OCI-LY7 (cell line): ENCODE results near the gene HDAC9. TPM values are rescaled to one million over a fixed set of nuclear protein-coding genes. Genes with fewer than 3 reads are reported as not detected.

Experiments used
- BruUV-seq: library from RNA; stranded (reverse); fragments of 400-500 nt; replicated peaks from 2 replicates; lab custom pipeline; 2021; lab: Mats Ljungman, UMichigan
- CTCF ChIA-PET: fragments of 300-600 bp; sonication (Branson Sonifier 250); formaldehyde crosslinking; loops from one replicate; lab custom pipeline; 2022; ENCODE audit warnings: antibody characterized with exemption; ENCODE audit not compliant: unreplicated experiment; lab: Charles Lee
- POLR2A ChIA-PET: fragments of 300-600 bp; sonication (Branson Sonifier 250); formaldehyde crosslinking; loops from one replicate; lab custom pipeline; 2022; ENCODE audit warnings: antibody characterized with exemption; lab: Charles Lee
- DNase-seq: peaks from one replicate; pipeline ENCODE4 v3.0.0-alpha.2; 2015; ENCODE audit warnings: low spot score
- H2AFZ ChIP-seq: fragments of 200-600 bp; sonication (generic), shearing (Covaris generic); 2 replicates; pipeline ENCODE4 v1.6.1; 2014; ENCODE audit warnings: mild to moderate bottlenecking, antibody characterized with exemption, low read length, moderate library complexity
- H3K27ac ChIP-seq: fragments of 200-600 bp; sonication (generic); 2 replicates; pipeline ENCODE4 v1.5.1; 2014; ENCODE audit warnings: mixed run types, low read depth, mild to moderate bottlenecking, moderate library complexity, low read length, inconsistent platforms; ENCODE audit not compliant: poor library complexity, severe bottlenecking
- H3K36me3 ChIP-seq: fragments of 200-600 bp; sonication (generic); 2 replicates; pipeline ENCODE4 v1.6.1; 2014; ENCODE audit warnings: mild to moderate bottlenecking, antibody characterized with exemption, low read length, moderate library complexity, mixed read lengths; ENCODE audit not compliant: insufficient read depth
- H3K4me1 ChIP-seq: fragments of 200-600 bp; sonication (generic); 2 replicates; pipeline ENCODE4 v1.5.1; 2014; ENCODE audit warnings: mild to moderate bottlenecking, low read length; ENCODE audit not compliant: insufficient read depth, poor library complexity, severe bottlenecking
- H3K4me2 ChIP-seq: fragments of 200-600 bp; sonication (generic); 2 replicates; pipeline ENCODE4 v1.6.1; 2014; ENCODE audit warnings: mild to moderate bottlenecking, low read length
- H3K4me3 ChIP-seq: fragments of 200-600 bp; sonication (generic); 2 replicates; pipeline ENCODE4 v1.5.1; 2014; ENCODE audit warnings: mild to moderate bottlenecking, low read depth, low read length; ENCODE audit not compliant: poor library complexity, severe bottlenecking
- H3K79me2 ChIP-seq: fragments of 200-600 bp; sonication (generic); 2 replicates; pipeline ENCODE4 v1.6.1; 2016; ENCODE audit warnings: low read depth, mild to moderate bottlenecking, low read length, moderate library complexity, mixed read lengths; ENCODE audit not compliant: insufficient read depth
- H3K9me2 ChIP-seq: fragments of 200-600 bp; sonication (generic); 2 replicates; pipeline ENCODE4 v1.6.1; 2016; ENCODE audit warnings: mild to moderate bottlenecking, low read length, mixed read lengths; ENCODE audit not compliant: insufficient read depth
- H3K9me3 ChIP-seq: fragments of 200-600 bp; sonication (generic); 2 replicates; pipeline ENCODE4 v1.6.1; 2014; ENCODE audit warnings: mild to moderate bottlenecking, mixed run types, low read length, mixed read lengths
- H4K20me1 ChIP-seq: fragments of 200-600 bp; sonication (generic); 2 replicates; pipeline ENCODE4 v1.6.1; 2014; ENCODE audit warnings: mild to moderate bottlenecking, antibody characterized with exemption, low read length, moderate library complexity, mixed read lengths; ENCODE audit not compliant: insufficient read depth
- EZH2phosphoT487 ChIP-seq: fragments of 200-600 bp; sonication (generic); IDR thresholded peaks from 2 replicates; pipeline ENCODE4 v1.6.1; 2018; ENCODE audit warnings: low read depth, borderline replicate concordance, mild to moderate bottlenecking, mixed run types, antibody characterized with exemption, low read length, moderate library complexity, mixed read lengths
- intact Hi-C: fragments of 100-400 bp; cut with micrococcal nuclease; formaldehyde crosslinking; loops from one replicate; pipeline ENCODE4 v1.10.0; 2022; ENCODE audit not compliant: unreplicated experiment
- total RNA-seq, 2 experiments: library from RNA; depleted of rRNA in 1 of 2; stranded (reverse); fragments of >200 nt in 1 of 2; shearing (Covaris generic) in 1 of 2; gene quantifications; 2 replicates each; pipeline ENCODE4 v1.2.3, GENCODE V29; 2014 to 2022
- TF ChIP-seq, protein P1 (sequence below): fragments of 200-600 bp; sonication (generic); conservative IDR thresholded peaks from 2 replicates; pipeline ENCODE4 v1.5.1; 2014; ENCODE audit warnings: mild to moderate bottlenecking, antibody characterized with exemption, low read length, moderate library complexity, mixed read lengths

The HDAC9 gene
- total RNA-seq, 2 experiments from 2014 or later, result 58.8 to 91.7 TPM

DNA sequence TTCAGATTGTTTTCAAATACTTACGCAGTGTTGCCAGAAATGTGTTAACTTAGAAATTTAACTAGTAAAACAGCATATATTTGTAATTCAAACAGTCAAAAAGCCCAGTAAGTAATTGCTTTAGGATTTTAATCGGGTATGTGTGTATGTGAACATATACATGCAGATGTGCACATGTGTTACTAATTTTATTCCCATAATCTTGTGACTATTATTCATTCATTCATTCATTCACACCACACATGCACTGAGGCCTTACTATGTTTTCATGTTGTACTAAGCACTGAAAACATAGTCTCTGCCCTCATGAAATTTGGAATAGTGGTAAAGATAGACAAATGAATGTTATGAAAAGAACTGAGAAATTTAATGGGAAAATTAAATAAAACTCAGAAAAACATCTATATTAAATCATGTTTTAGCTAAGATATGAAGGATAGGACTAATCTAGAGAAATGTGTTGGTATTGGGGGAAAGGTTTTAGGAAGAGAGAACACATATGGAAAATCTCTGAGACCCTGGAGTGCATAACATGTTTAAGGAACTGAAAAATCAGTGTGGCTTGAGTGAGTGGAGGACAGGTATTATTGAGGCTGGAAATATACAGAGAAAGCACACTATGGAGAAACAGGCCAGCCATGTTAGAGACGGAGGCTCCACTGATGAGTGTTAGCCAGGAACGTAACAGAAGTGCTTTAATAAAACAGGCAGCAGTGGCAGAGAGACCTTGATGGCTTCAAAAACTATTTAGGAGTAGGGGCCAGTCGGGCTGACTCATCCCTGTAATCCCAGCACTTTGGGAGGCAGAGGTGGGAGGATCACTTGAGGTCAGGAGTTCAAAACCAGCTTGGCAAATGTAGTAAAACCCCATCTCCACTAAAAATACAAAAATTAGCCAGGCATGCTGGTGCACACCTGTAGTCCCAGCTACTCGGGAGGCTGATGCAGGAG, 80.3 kb downstream of the HDAC9 start:
- DNase-seq, result no peak
- Histone ChIP-seq H3K9me3 (no peaks in the 10 kb centered on the region), H4K20me1 (no peaks in the 10 kb centered on the region), H3K36me3 (peaks cover 22% of the 10 kb centered on the region), H3K4me3 (no peak overlapping the region), H3K9me2 (no peaks in the 10 kb centered on the region), H3K27ac (no peak overlapping the region), H3K79me2 (peaks cover 29% of the 10 kb centered on the region), H3K4me2 (peak overlapping the region; percentile 28), H3K4me1 (peaks cover 63% of the 10 kb centered on the region), H2AFZ (no peak overlapping the region)
- ChIA-PET POLR2A (interaction anchor here (0.7 to 5.0 kb wide), 8 partner anchors 10 to 88 kb away, joined by 3 to 27 read pairs (median 4); no protein-coding TSS in a partner anchor), CTCF (no interaction called here)
- TF ChIP-seq EZH2phosphoT487, result no peak
- TF ChIP-seq, protein P1, sequence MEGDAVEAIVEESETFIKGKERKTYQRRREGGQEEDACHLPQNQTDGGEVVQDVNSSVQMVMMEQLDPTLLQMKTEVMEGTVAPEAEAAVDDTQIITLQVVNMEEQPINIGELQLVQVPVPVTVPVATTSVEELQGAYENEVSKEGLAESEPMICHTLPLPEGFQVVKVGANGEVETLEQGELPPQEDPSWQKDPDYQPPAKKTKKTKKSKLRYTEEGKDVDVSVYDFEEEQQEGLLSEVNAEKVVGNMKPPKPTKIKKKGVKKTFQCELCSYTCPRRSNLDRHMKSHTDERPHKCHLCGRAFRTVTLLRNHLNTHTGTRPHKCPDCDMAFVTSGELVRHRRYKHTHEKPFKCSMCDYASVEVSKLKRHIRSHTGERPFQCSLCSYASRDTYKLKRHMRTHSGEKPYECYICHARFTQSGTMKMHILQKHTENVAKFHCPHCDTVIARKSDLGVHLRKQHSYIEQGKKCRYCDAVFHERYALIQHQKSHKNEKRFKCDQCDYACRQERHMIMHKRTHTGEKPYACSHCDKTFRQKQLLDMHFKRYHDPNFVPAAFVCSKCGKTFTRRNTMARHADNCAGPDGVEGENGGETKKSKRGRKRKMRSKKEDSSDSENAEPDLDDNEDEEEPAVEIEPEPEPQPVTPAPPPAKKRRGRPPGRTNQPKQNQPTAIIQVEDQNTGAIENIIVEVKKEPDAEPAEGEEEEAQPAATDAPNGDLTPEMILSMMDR, result no peak
- intact Hi-C loops, result no loop called here
- BruUV-seq, result no TSS peak

DNA sequence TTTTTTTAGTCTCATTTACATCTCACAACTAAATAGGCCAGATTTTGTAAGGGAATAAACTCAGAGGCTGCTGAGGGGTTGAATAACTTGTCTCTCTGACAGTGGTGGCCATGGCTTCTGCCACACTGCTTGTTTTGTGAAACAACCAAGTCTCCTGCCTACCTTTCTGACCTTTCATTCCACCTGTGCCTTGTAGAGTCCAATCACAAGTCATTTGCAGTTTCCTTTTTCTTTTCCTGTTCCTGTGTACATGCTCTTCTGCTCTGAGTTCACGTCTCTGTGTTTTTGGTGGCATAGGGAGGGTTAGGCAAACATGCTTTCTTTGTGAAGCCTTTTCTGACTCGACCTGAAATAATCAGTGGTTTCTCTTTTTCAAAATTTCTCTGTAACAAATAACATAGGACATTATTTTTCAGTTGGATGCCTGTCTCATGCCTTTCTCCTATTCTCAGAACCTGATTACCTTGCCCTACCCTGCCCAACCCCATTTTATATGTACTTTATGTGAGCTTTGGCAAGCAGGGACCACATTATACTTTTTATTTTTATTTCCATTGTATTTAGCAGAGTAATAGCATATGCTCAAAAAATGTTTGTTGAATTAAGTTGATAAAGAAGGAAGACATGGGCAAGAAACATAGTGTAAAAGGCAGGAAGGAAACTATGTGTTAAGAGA, 81.7 kb downstream of the HDAC9 start:
- H3K4me1 ChIP-seq, result peaks cover 50% of the 10 kb centered on the region
- no peak overlapping the region for H3K4me3 ChIP-seq
- peak overlapping the region; percentile 28 for H3K4me2 ChIP-seq
- DNase-seq, result peak; percentile 25
- H3K36me3 ChIP-seq, result peaks cover 18% of the 10 kb centered on the region
- TF ChIP-seq, protein P1, result no peak
- TF ChIP-seq EZH2phosphoT487, result no peak
- H2AFZ ChIP-seq, result no peak overlapping the region
- ChIA-PET POLR2A (interaction anchor here (0.7 kb wide), 2 partner anchors 13 to 14 kb away, joined by 3 to 4 read pairs; no protein-coding TSS in a partner anchor), CTCF (no interaction called here)
- H4K20me1 ChIP-seq, result no peaks in the 10 kb centered on the region
- no TSS peak for BruUV-seq
- H3K79me2 ChIP-seq, result peaks cover 16% of the 10 kb centered on the region; the same call in 1 of the 2 replicates
- intact Hi-C loops, result no loop called here
- H3K9me2 ChIP-seq, result no peaks in the 10 kb centered on the region
- peak overlapping the region; percentile 0 for H3K27ac ChIP-seq
- H3K9me3 ChIP-seq, result no peaks in the 10 kb centered on the region
